GM18526 (cell line): ENCODE results near the gene SNAI3.

Experiments used
- POLR2A ChIP-seq: IDR thresholded peaks from 3 replicates; pipeline ENCODE4 v1.6.1; 2011; ENCODE audit not compliant: insufficient read length; ENCODE audit errors: extremely low read depth

Gene SNAI3

GRCh38 chr16:88686439-88687253 is at the start of gene SNAI3:
SNAI3 (minus strand) TSS chr16:88686507; CDS start chr16:88686406, 101 bp downstream.
- no peak for TF ChIP-seq POLR2A

DNA sequence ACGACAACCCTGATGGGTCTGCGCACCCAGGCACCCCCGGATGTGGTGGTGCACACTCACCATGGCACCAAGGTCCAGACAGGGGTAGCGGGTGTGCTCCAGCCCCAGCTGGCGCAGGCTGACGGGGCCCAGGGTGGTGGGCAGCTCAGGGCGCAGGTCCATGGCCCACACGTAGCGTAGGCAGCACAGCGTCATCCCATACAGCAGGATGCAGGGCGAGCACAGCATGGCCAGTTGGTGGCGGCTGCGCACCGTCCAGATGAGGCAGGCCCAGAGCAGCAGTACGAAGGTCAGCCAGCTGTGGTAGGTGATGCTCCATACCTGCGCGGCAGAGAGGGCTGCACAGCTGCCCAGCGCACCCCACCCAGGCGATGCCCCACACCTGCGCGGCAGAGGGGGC is 49.8 kb upstream of the SNAI3 start:
- TF ChIP-seq POLR2A = no peak

- TF ChIP-seq POLR2A = no peak
These were observed 49.3 kb upstream of the SNAI3 start for GRCh38 chr16:88735616-88736015.

GRCh38 chr16:88735121-88735520 is 48.8 kb upstream of the SNAI3 start:
- TF ChIP-seq POLR2A = no peak

DNA sequence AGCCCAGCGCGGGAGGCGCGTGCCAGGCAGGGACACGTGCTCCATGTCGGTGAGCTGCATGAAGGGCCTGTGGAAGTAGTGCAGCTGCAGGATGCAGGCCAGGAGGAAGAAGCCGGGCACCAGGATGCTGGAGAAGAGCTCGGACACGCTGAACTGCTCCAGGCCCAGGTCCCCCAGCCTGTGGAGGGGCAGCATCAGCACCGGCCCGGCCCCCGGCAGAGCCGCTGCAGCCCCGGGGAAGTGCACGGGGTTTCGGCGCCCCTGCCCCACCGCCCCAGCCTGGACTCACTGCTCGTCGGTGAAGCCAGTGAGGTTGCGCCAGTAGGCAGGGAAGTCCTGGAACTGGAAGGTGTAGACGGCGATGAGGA is 48.0 kb upstream of the SNAI3 start:
- TF ChIP-seq POLR2A = no peak

DNA sequence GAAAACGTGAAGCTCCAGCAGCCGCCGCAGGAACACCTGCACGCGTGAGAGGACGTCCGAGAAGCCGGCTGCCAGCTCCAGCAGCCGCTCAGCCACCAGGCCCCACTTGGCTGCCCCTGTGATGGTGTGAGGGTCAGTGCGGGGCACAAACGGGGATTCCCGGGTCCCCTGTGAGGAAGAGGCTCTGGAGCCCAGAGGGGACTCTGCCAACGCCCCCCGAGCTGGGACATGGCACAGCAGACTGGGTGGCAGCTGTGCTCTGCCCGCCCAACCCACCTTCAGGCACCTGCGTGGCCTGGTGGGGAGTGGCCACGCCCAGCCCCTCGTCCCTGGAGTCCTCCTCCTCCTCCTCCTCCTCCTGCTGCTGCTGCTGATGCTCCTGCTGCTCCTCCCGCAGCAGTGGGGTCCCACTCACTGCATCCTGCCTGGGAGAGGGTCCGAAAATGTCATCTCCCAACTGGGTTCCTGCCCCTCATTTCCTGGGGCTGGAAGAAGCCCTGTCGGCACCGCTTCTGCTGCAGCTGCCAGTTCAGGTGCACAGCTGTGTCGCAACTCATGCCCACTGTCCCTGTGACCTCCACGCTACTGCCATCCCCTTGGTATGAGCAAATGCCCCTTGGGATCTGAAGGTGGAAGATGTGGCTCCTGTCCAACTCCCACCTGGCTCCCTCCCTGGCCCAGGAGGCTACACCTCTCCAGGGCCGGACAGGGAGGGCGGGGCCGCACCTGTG is 47.5 kb upstream of the SNAI3 start:
- no peak for TF ChIP-seq POLR2A

GRCh38 chr16:88732961-88733294 is 46.6 kb upstream of the SNAI3 start:
- no peak for TF ChIP-seq POLR2A

DNA sequence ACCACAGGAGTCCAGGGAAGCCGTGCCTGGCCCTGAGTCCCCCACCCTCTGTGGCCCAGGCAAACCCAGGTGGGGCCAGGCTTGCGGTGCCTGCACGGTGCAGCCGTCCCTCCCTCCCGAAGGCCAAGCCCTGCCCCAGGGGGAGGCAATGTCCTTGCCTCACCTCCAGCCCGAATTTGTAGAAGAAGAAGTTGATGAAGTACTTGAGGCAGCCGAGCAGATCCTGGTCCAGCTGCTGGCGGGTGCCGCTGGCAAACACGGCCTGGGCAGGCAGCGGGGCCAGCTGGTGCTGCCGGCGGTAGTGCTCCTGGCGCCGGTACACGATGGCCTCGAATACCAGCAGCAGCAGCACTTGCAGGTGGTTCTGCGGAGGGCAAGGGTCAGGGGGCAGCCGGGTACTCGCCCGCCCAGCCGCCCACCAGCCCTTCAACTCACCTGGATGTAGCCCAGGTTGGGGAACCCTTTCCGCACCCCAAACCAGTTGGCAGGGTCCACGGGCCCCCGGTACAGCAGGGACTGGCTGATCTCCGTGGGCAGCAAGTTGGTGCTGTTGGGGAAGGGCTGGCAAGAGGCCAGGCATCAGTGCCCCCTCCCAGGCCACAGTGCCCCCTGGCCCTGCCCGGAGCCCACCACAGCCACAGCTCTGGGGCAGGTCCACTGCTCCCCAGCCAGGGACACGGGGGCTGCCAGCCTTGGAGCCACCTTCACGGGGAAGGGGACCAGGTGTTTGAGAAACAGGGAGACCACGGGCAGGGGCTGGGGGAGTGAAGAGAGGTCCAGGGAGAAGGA is 46.1 kb upstream of the SNAI3 start:
- TF ChIP-seq POLR2A = no peak

- TF ChIP-seq POLR2A = no peak
These were observed 45.4 kb upstream of the SNAI3 start for GRCh38 chr16:88731699-88732098.

DNA sequence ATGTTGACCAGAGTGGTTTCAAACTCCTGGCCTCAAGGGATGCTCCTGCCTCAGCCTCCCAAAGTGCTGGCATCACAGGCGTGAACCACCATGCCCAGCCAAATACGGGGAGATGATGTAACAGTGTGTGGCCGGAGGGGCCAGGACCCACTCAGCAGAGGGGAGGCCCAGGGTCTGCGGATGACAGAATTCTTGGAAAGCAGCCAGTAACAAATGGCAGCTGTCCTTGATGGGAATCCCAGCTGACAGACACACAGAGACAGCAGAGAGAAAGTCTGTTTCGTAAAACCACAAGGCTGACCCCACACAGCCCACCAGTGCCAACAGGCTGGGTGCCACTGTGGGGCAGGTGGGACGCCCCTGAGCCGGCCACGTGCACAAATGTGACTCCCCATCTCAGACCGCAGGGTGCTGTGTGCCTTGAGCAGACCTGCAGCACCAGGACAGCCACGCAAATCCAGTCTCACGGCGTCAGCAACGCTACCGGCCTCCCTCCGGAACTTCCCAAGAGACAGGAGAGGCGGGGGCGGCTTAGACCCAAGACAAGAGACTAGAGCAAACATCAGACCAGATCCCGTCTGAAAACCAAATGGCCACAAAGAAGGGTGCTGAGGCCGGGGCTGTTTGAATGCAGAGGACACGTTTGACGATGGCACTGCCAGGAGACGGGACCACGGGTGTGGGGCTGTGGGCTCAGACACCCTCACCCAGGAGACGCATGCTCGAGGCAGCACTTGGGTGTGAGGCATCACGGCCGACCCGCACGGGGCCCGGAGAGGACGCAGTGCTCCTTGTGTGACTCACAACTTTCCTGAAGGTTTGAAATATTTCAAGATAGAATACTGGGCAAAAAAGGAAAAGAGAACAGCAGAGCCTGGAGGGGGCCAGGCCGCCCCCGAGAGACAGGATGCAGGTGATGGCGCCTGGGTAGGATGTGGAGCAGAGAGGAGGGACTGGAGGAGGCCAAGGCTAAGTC is 44.6 kb upstream of the SNAI3 start:
- TF ChIP-seq POLR2A = no peak

- TF ChIP-seq POLR2A = no peak
These were observed 41.6 kb upstream of the SNAI3 start for GRCh38 chr16:88727871-88728270.

GRCh38 chr16:88726981-88727380 is 40.7 kb upstream of the SNAI3 start:
- TF ChIP-seq POLR2A = no peak

DNA sequence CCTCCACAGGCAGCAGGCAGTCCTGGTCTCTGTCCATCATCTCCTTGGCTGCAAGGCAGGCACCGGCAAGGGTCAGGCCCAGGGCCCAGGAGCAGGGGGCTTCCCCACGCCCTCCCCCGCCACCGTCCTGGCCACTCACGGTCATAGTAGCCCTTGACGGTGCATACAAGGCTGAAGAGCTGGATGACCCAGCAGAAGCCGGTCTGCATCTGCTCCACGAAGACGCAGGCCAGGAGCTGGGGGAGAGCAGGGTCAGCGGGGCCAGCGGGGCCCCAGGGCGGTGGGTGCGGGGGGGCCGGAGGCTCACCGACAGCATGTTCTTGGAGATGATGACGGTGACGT is 40.1 kb upstream of the SNAI3 start:
- no peak for TF ChIP-seq POLR2A

DNA sequence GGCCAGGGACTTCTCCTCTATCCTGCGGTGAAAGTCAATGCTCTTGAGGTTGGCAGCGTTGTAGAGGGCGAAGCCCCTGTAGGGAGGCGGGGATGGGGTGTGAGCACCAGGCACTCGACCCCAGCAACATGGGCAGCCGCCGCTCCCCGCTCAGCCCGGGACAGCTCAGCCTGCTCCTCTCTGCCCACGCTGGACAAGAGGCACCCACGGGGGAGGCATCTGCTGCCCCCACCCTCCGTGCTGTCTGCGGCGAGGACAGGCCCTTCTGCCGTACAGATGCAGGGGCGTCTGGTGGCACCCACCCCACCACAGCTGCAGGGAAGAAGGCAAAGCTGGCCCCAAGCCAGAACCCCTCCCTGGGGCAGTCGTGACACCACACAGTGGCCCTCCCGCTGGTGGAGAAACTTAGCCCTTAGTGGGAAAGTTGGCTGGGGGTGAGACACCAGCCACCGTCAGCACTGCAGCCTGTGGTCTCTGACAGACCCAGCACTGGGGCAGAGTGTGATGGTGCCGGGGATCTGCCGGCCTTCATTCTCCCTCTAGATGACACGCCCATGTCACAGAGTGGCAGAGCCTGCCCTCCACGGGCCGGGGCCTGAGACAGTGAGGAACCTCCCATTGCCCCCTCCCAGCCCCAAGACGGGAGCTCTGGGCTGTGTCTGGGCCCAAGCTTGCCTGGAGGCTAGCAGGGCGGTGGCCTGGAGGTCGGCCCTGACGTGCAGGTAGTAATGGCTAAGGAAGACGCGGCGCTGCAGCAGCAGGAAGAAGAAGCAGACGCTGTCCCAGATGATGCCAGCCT is 39.5 kb upstream of the SNAI3 start:
- no peak for TF ChIP-seq POLR2A
